PC-9 (cell line): Measurements from ENCODE around the gene CAPG.

Experiments used
- EZH2 ChIP-seq: fragments of 200-600 bp; sonication (generic); IDR thresholded peaks from 2 replicates; pipeline ENCODE4 v1.8.0; 2017; ENCODE audit warnings: antibody characterized with exemption, low read depth
- TF ChIP-seq, protein P1 (sequence below): fragments of 200-600 bp; sonication (generic); conservative IDR thresholded peaks from 2 replicates; pipeline ENCODE4 v1.6.1; 2017; ENCODE audit warnings: mixed run types, antibody characterized with exemption, mild to moderate bottlenecking, moderate library complexity

DNA sequence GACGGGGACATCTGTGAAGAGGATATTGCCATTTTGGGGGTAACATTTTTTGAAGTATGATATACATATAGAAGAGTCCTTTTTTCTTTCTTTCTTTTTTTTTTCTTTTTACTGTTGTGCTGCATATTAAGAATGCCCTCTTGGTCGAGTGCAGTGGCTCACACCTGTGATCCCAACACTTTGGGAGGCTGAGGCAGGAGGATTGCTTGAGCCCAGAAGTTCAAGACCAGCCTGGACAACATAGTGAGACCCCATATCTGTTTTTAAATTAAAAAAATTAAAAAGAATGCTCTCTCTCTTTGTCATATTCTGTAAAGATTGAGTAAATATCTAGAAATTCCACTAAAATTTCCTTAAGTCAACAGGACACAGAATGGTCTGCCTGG lies 11.9 kb upstream of the CAPG start:
- TF ChIP-seq, protein P1, sequence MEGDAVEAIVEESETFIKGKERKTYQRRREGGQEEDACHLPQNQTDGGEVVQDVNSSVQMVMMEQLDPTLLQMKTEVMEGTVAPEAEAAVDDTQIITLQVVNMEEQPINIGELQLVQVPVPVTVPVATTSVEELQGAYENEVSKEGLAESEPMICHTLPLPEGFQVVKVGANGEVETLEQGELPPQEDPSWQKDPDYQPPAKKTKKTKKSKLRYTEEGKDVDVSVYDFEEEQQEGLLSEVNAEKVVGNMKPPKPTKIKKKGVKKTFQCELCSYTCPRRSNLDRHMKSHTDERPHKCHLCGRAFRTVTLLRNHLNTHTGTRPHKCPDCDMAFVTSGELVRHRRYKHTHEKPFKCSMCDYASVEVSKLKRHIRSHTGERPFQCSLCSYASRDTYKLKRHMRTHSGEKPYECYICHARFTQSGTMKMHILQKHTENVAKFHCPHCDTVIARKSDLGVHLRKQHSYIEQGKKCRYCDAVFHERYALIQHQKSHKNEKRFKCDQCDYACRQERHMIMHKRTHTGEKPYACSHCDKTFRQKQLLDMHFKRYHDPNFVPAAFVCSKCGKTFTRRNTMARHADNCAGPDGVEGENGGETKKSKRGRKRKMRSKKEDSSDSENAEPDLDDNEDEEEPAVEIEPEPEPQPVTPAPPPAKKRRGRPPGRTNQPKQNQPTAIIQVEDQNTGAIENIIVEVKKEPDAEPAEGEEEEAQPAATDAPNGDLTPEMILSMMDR = no peak
- no peak for TF ChIP-seq EZH2
